Natural killer cell (primary cell): ENCODE measurements around the gene TVP23C. TPM values are rescaled to one million over a fixed set of nuclear protein-coding genes. Genes with fewer than 3 reads are reported as not detected.

Experiments
- ATAC-seq, 3 donors: fragments of 150-1000 bp in 2 of 3; fragments of 200-7000 bp in 1 of 3; cut with Tn5 transposase; 1 replicate in 1 of 3; 2 replicates in 2 of 3; pipeline ENCODE4 v1.10.0; 2021; ENCODE audit warnings: mild to moderate bottlenecking in 2 of 3, moderate library complexity in 2 of 3
- DNase-seq, 2 donors: peaks; one replicate each; pipeline versions ENCODE4 v3.0.0 to v3.0.0-alpha.2; 2013 to 2021; ENCODE audit warnings: mixed read lengths in 1 of 2
- H3K27ac ChIP-seq: one replicate; pipeline ENCODE4 v1.5.1; 2013; ENCODE audit warnings: mild to moderate bottlenecking, low read length
- H3K27me3 ChIP-seq: one replicate; pipeline ENCODE4 v1.6.1; 2013; ENCODE audit warnings: low read length; ENCODE audit not compliant: control insufficient read depth, insufficient read depth
- H3K36me3 ChIP-seq: one replicate; pipeline ENCODE4 v1.6.1; 2013; ENCODE audit warnings: low read length; ENCODE audit not compliant: control insufficient read depth, insufficient read depth
- H3K4me1 ChIP-seq: one replicate; pipeline ENCODE4 v1.6.1; 2013; ENCODE audit warnings: low read length; ENCODE audit not compliant: control insufficient read depth, insufficient read depth
- H3K4me3 ChIP-seq: one replicate; pipeline ENCODE4 v1.5.1; 2013; ENCODE audit warnings: low read length
- H3K9me3 ChIP-seq: one replicate; pipeline ENCODE4 v1.6.1; 2013; ENCODE audit warnings: low read length; ENCODE audit not compliant: control insufficient read depth, insufficient read depth
- H3K27ac Mint-ChIP-seq, 2 donors: one replicate each; pipeline ENCODE4 v1.8.0; 2022; ENCODE audit warnings: mild to moderate bottlenecking in 2 of 2, mixed read lengths in 2 of 2, moderate library complexity in 1 of 2
- H3K27me3 Mint-ChIP-seq, 2 donors: one replicate each; pipeline ENCODE4 v1.8.0; 2022; ENCODE audit warnings: low read depth in 2 of 2, mixed read lengths in 2 of 2
- H3K36me3 Mint-ChIP-seq: one replicate; pipeline ENCODE4 v1.8.0; 2022; ENCODE audit warnings: mixed read lengths
- H3K4me1 Mint-ChIP-seq, 2 donors: one replicate each; pipeline ENCODE4 v1.8.0; 2022; ENCODE audit warnings: mixed read lengths in 2 of 2
- H3K4me3 Mint-ChIP-seq: one replicate; pipeline ENCODE4 v1.8.0; 2022; ENCODE audit warnings: mild to moderate bottlenecking, moderate library complexity, mixed read lengths
- H3K9me3 Mint-ChIP-seq, 2 donors: one replicate each; pipeline ENCODE4 v1.8.0; 2022; ENCODE audit warnings: mixed read lengths in 2 of 2
- CTCF ChIP-seq: fragments of 200-600 bp; IDR thresholded peaks from one replicate; pipeline ENCODE4 v1.8.0; 2022; ENCODE audit warnings: antibody characterized with exemption
- WGBS: methylation state at CpG from one replicate; pipeline ENCODE4 v1.1.7; 2013; ENCODE audit warnings: missing lambda C conversion rate; ENCODE audit not compliant: insufficient coverage; 5-methylcytosine and 5-hydroxymethylcytosine counted together
- intact Hi-C: fragments of 100-400 bp; cut with micrococcal nuclease; formaldehyde crosslinking; loops from one replicate; pipeline ENCODE4 v1.14.2; 2022
- total RNA-seq, 4 donors: library from RNA; stranded (reverse); fragments of 120-200 nt in 1 of 4; gene quantifications; one replicate each; pipeline versions ENCODE4 v1.2.3 to v1.2.4, GENCODE V29; 2013 to 2022

TVP23C gene
- total RNA-seq, 3 donors from 2014 or later (not counting 1 experiment from before 2014, with no cell fraction given), result 28.2 to 45.4 (median 40.4) TPM

DNA sequence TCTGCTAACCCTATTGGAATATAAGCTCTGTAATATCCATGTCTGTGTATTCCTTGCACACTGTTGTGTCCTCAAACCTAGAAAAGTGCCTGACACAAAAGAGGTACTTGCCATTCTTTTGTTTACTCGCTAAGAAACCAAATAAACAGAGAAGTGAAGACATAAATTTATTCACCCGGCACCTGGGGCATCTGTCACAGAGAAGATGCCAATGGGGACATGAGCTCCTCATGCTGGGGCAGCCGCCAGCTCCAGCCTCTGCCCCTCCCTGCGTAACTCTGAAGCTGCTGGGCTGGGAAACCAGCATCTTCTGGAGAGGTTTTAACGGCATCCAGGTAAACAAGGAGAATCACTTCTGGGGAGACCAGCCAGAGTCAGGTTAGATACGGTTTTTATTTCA lies 80.8 kb downstream of the TVP23C start:
- no peaks in the 10 kb centered on the region for H3K27me3 ChIP-seq
- WGBS, result 79% methylated on average over 6 of the region's 6 CpGs
- peaks cover 10 to 12% of the 10 kb centered on the region in 2 donors for H3K4me1 Mint-ChIP-seq
- H3K36me3 ChIP-seq, result no peaks in the 10 kb centered on the region
- H3K27ac ChIP-seq, result no peak overlapping the region
- H3K9me3 Mint-ChIP-seq, result no peaks in the 10 kb centered on the region
- no peak overlapping the region for H3K4me3 Mint-ChIP-seq
- no peak for TF ChIP-seq CTCF
- no peak overlapping the region for H3K4me3 ChIP-seq
- H3K27ac Mint-ChIP-seq, result no peak overlapping the region
- no peak for ATAC-seq
- intact Hi-C loops, result no loop called here
- H3K4me1 ChIP-seq, result no peaks in the 10 kb centered on the region
- no peaks in the 10 kb centered on the region for H3K36me3 Mint-ChIP-seq
- no peak for DNase-seq
- no peaks in the 10 kb centered on the region for H3K9me3 ChIP-seq
- no peaks in the 10 kb centered on the region for H3K27me3 Mint-ChIP-seq

- H3K9me3 ChIP-seq, result no peaks in the 10 kb centered on the region
- intact Hi-C loops, result no loop called here
- ATAC-seq (no peak), DNase-seq (no peak)
- H3K4me1 Mint-ChIP-seq, result peaks cover 10 to 12% of the 10 kb centered on the region in 2 donors
- H3K4me1 ChIP-seq, result no peaks in the 10 kb centered on the region
- no peak overlapping the region for H3K4me3 Mint-ChIP-seq
- no peaks in the 10 kb centered on the region for H3K36me3 ChIP-seq
- no peak for TF ChIP-seq CTCF
- no peaks in the 10 kb centered on the region for H3K9me3 Mint-ChIP-seq
- no peaks in the 10 kb centered on the region for H3K27me3 Mint-ChIP-seq
- WGBS, result 85% methylated on average over 6 of the region's 6 CpGs
- no peaks in the 10 kb centered on the region for H3K36me3 Mint-ChIP-seq
- H3K27me3 ChIP-seq, result no peaks in the 10 kb centered on the region
- no peak overlapping the region for H3K27ac ChIP-seq
- no peak overlapping the region for H3K4me3 ChIP-seq
- no peak overlapping the region for H3K27ac Mint-ChIP-seq
Observed at GRCh38 chr17:15481481-15481880, 81.8 kb downstream of the TVP23C start.

DNA sequence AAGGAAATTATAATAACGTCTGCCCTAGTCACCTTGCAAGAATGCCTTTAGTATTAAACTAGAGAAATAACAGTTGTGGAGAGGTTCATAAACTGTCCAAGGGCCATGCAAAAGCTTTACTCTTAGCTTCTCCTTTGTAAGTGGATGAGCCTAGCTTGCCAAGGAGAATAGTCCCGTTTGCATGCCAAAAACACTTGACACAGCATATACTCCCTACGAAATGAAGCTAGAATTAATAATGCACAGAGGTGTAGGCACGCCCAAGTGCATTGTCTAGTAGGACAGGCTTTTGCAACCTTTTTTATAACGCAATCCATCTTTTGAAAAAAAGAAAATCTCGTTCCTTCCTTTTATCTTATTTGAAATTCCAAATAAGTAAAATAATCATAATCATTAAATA lies 83.1 kb downstream of the TVP23C start:
- H3K9me3 Mint-ChIP-seq, result no peaks in the 10 kb centered on the region
- H3K4me1 Mint-ChIP-seq, result peaks cover 5 to 7% of the 10 kb centered on the region in 2 donors
- H3K4me3 Mint-ChIP-seq, result no peak overlapping the region
- H3K9me3 ChIP-seq, result no peaks in the 10 kb centered on the region
- TF ChIP-seq CTCF, result no peak
- WGBS, result 92% methylated on average over 6 of the region's 6 CpGs
- no peak for ATAC-seq
- no peaks in the 10 kb centered on the region for H3K36me3 Mint-ChIP-seq
- intact Hi-C loops, result no loop called here
- H3K27me3 ChIP-seq, result no peaks in the 10 kb centered on the region
- no peaks in the 10 kb centered on the region for H3K36me3 ChIP-seq
- H3K4me3 ChIP-seq, result no peak overlapping the region
- no peak overlapping the region for H3K27ac Mint-ChIP-seq
- H3K27ac ChIP-seq, result no peak overlapping the region
- H3K27me3 Mint-ChIP-seq, result no peaks in the 10 kb centered on the region
- DNase-seq, result no peak
- no peaks in the 10 kb centered on the region for H3K4me1 ChIP-seq

DNA sequence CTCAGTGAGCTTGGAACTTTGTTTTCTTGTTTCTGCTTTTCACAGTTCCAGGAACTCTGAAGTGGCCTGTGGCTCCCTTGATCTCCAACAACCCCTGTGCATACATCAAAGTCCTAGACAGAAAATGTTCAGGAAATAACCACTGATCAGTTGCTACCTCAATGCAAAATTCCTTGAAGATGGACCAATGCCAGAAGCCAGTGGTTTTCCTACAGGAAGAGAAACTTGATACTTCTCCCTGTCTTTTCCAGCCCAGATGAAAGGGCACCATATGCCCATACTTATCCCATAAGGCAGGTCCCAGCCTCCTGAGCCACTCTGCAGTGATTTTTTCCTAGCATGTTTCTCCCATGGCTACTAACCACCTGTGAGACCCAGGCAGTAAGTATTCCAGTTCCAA lies 83.6 kb downstream of the TVP23C start:
- H3K4me1 ChIP-seq, result no peaks in the 10 kb centered on the region
- Mint-ChIP-seq H3K27me3 (no peaks in the 10 kb centered on the region), H3K9me3 (no peaks in the 10 kb centered on the region), H3K36me3 (peaks cover 4% of the 10 kb centered on the region), H3K4me3 (no peak overlapping the region), H3K4me1 (peaks cover 5 to 7% of the 10 kb centered on the region in 2 donors), H3K27ac (no peak overlapping the region)
- no peaks in the 10 kb centered on the region for H3K27me3 ChIP-seq
- H3K4me3 ChIP-seq, result no peak overlapping the region
- H3K9me3 ChIP-seq, result no peaks in the 10 kb centered on the region
- no peak for TF ChIP-seq CTCF
- DNase-seq (no peak), ATAC-seq (no peak)
- no peak overlapping the region for H3K27ac ChIP-seq
- H3K36me3 ChIP-seq, result no peaks in the 10 kb centered on the region
- intact Hi-C loops, result no loop called here
